Esophagus muscularis mucosa (tissue), 3 donors: ENCODE measurements around the gene SMPX.

ENCODE experiments used
- POLR2A ChIP-seq: fragments of 450-650 bp; IDR thresholded peaks from one replicate; pipeline ENCODE4 v1.6.1; 2017; ENCODE audit warnings: antibody characterized with exemption, moderate library complexity, mild to moderate bottlenecking, low read depth
- POLR2AphosphoS5 ChIP-seq, 2 donors: sonication (generic); formaldehyde crosslinking; IDR thresholded peaks; one replicate each; pipeline ENCODE4 v1.6.1; 2017; ENCODE audit warnings: antibody characterized with exemption in 2 of 2
- TF ChIP-seq, protein P1 (sequence below), 3 experiments: fragments of 200-600 bp in 2 of 3; fragments of 450-650 bp in 1 of 3; sonication (generic) in 2 of 3; IDR thresholded peaks; one replicate each; pipeline ENCODE4 v1.5.1; 2017 to 2019; ENCODE audit warnings: antibody characterized with exemption in 3 of 3, mild to moderate bottlenecking in 2 of 3, moderate library complexity in 1 of 3

DNA sequence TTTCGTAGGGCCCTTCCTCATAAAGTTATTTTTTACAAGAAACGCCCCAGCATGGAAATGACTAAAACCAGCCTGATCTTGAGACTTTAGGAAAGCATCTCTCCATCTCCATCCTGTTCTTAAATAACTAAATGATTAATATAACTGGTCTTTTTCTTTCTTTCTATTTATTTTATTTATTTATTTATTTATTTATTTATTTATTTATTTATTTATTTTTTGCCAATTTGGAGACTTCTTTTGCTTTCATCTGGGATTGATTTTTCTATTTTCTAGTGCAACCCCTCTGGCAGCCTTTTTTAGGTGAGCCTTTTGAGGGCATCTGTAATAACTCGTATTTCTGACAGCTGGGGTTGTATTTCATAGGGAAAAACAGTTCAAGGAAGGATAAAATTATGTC is 98.6 kb downstream of the SMPX start:
- TF ChIP-seq, protein P1, sequence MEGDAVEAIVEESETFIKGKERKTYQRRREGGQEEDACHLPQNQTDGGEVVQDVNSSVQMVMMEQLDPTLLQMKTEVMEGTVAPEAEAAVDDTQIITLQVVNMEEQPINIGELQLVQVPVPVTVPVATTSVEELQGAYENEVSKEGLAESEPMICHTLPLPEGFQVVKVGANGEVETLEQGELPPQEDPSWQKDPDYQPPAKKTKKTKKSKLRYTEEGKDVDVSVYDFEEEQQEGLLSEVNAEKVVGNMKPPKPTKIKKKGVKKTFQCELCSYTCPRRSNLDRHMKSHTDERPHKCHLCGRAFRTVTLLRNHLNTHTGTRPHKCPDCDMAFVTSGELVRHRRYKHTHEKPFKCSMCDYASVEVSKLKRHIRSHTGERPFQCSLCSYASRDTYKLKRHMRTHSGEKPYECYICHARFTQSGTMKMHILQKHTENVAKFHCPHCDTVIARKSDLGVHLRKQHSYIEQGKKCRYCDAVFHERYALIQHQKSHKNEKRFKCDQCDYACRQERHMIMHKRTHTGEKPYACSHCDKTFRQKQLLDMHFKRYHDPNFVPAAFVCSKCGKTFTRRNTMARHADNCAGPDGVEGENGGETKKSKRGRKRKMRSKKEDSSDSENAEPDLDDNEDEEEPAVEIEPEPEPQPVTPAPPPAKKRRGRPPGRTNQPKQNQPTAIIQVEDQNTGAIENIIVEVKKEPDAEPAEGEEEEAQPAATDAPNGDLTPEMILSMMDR (IDR thresholded peaks at IDR 0.05) = no peak
- TF ChIP-seq POLR2A (no peak), POLR2AphosphoS5 (IDR thresholded peaks at IDR 0.05) (no peak)
